ENCODE data around the gene DNAJC30.
"Not testable (repeated sequence)": the region's sequence is repeated elsewhere in the genome, so short reads cannot be mapped to it uniquely, and the experiment has no call there.

The DNAJC30 gene

DNA sequence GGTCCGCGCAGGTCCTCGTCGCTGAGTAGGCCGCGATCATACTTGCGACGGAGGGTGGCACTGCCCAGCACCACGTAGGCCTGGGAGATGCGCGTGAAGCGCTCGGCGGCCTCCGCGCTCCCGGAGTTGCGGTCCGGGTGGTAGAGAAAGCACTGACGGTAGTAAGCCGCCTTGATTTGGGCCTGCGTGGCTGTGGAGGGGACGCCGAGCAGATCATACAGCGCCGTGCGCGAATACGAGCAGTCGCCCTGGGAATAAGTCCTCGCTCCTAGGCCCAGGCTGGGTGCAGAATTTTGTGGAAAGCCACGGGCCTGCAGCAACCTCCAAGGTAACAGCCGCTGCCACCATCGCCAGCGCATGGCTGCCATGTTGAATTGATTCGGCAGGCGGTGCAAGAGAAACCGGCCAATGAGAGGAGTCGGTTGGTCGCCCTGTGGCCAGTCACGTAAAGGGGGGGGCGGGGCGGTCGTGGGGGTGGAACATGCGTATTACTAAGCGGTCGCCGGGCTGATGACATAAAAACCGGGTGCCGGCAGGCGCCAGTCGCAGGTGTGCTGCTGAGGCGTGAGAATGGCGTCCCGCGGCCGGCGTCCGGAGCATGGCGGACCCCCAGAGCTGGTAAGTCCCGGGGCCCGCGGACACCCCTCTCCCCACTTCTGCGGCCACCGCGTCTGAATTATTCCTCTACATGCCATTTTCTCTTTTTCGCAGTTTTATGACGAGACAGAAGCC, at the start of gene DNAJC30, which contains the start of gene BUD23:
DNAJC30 (minus strand) TSS at position 398 of the 732 bp plus-strand sequence; CDS start at position 368, 30 bp downstream.
BUD23 (plus strand) TSS at position 542 of the 732 bp plus-strand sequence; CDS start at position 571, 29 bp downstream.
- peak; percentile 67 for DNase-seq

DNA sequence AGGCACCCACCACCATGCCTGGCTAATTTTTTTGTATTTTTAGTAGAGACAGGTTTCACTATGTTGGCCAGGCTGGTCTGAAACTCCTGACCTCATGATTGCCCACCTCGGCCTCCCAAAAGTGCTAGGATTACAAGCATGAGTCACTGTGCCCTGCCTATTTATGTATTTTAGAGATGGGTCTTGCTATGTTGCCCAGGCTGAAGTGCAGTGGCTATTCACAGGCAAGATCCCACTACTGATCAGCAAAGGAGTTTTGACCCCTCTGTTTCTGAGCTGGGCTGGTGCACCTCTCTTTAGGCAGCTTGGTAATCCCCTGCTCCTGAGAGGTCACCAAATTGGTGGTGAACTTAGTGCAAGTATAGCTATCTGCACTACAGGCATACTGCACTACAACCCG, 49.1 kb upstream of the DNAJC30 start:
- DNase-seq, result no peak

GRCh38 chr7:73730485-73730884, 47.2 kb upstream of the DNAJC30 start:
- no peak for DNase-seq

- DNase-seq, result no peak
Observed at GRCh38 chr7:73728551-73728950, 45.3 kb upstream of the DNAJC30 start.

DNA sequence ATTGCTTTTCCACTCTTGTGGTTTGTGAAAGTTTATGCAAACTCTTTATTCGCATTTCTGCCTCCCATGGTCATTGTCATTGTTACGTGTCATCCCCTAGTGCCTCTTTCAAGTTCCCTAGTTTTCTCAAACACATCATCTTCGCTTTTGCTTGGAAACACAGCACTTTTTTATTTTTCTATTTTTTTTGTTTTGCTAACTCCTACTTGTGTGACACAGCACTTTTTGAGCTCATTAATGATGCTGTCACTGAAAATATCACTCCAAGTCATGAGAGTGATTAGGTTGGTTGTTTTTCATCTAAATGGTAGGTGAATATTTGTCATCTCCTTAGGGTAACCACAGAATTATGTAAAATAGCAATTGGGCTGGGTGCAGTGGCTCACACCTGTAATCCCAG, 44.7 kb upstream of the DNAJC30 start:
- DNase-seq, result no peak

GRCh38 chr7:73726083-73726466, 42.8 kb upstream of the DNAJC30 start:
- no peak for DNase-seq

GRCh38 chr7:73723813-73724212, 40.6 kb upstream of the DNAJC30 start:
- DNase-seq, result no peak

- no peak for DNase-seq
Observed at GRCh38 chr7:73722785-73723184, 39.5 kb upstream of the DNAJC30 start.

DNA sequence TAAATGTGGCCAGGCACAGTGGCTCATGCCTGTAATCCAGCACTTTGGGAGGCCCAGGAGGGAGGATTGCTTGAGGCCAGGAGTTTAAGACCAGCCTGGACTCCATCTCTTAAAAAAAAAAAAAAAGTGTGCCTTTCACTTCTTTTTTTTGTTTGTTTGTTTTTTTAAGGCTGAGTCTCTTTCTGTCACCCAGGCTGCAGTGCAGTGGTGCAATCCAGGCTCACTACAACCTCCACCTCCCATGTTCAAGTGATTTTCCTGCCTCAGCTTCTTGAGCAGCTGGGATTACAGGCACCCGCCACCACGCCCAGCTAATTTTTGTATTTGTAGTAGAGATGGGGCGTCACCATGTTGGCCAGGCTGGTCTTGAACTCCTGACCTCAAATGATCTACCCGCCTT, 38.9 kb upstream of the DNAJC30 start:
- DNase-seq, result not testable (repeated sequence)

GRCh38 chr7:73721377-73721817, 38.1 kb upstream of the DNAJC30 start:
- DNase-seq, result peak; percentile 76

- DNase-seq, result not testable (repeated sequence)
Observed at GRCh38 chr7:73720443-73720842, 37.2 kb upstream of the DNAJC30 start.

DNA sequence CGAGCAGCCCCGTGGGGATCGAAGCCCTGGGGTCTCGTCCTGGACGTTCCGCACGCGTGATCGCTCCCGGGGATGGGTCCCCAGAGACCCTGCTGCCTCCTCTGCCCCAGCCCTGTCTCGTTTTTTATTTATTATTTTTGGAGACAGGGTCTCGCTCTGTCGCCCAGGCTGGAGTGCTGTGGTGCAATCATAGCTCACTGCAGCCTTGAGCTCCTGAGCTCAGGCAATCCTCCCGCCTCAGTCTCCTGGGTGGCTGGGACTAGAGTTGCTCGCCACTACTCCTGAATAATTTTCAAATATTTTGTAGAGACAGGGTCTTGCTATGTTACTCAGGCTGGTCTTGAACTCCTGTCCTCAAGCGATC, 36.5 kb upstream of the DNAJC30 start:
- no peak for DNase-seq

DNA sequence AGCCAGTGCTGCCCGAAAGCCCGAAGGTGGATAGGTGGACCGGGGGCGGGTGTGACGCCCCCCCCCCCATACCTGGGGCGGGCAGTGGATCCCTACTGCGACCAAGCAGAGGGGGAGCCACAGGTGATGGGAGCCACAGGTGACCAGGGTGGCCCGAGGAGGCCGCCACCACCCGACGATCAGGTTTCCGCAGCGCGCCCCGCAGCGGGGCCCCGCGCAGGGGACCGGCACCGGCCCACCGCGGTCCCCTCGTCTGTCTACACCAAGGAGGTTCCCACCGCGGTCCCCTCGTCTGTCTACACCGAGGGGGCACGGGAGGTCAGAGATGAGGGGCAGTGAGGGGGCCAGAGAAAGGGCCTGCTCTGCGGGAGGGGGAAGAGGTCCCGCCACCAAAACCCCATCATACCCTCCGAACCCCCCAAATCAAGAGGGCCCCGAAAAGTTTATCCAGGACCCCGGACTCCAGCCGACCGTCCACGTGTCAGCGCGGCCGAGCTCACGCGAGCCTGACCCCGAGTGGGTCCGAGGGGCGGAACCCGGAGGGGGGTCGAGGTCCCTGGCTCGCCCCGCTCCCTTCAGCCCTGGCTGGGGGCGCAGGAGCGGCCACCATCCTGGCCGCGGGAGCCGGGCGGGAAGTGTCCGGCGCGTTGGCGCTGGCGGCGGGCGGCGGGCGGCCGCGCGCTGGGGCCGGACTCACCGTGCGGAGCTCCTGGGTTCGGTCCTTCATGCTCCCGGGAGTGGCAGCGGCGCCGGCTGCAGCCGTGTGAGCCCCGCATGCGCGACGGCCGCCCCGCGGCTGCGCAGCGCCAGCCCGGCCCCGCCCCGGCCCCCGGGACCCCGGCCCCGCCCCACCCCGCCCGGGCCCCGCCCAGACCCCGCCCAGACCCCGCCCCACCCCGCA, 35.9 kb upstream of the DNAJC30 start, which contains the start of gene STX1A:
STX1A (minus strand) TSS at position 765 of the 901 bp plus-strand sequence; CDS start at position 727, 38 bp downstream.
- DNase-seq, result no peak

- no peak for DNase-seq
Observed at GRCh38 chr7:73718438-73718881, 35.2 kb upstream of the DNAJC30 start.

DNA sequence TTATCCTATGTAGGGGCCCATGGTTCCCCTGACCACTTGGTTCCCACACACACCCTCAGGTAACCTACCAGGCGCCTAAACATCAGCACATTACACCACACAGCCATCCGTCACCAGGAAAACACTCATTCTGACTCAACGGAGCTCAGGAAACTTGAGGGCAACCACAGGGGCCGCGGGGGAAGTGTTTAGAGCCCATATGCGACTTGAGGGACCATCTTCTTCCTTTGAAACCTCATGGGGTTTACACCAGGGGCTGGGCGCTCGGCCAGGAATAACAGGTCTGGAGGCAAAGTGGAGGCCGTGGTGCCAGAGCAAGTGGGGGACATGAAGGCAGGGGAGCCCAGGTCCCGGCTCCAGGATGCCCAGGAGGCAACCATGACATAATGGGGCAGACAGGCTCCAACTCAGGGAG, 34.7 kb upstream of the DNAJC30 start:
- DNase-seq, result no peak

GRCh38 chr7:73717025-73717807, 34.0 kb upstream of the DNAJC30 start:
- DNase-seq, result no peak

GRCh38 chr7:73716318-73716890, 33.2 kb upstream of the DNAJC30 start:
- no peak for DNase-seq

GRCh38 chr7:73715648-73716317, 32.5 kb upstream of the DNAJC30 start:
- peak; percentile 74 for DNase-seq

DNA sequence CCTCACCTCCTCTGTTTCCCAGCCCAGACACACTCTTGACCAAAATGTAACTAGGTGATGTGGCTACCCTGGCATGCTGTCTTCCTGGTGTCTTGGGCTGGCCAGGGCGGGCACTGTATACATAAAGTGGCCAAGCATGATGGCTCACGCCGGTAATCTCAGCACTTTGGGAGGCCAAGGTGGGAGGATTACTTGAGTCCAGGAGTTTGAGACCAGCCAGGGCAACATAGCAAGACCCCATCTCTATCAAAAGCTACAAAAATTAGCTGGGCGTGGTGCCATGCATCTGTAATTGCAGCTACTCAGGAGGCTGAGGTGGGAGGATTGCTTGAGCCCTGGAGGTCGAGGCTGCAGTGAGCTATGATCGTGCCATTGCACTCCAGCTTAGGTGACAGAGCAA, 30.1 kb upstream of the DNAJC30 start:
- DNase-seq, result not testable (repeated sequence)

DNA sequence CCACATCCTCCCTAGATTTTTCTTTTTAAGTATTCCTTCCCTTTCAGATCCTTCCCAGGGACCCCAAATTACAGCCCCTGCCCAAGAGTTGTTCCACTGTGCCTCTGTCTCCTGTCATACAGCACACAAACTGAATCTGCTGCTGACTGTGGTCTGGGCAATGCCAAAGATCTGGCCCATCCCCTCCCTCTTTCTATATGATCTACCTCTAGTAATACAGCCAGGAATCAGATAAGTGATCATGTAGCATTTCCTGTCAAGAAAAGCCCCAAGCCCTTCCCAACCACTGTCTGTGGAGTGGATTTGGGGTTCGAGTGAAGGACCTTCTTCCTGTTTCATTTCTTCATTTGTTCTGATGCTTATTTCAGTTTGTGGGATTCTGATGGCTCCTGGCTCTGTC, 29.5 kb upstream of the DNAJC30 start:
- no peak for DNase-seq

DNA sequence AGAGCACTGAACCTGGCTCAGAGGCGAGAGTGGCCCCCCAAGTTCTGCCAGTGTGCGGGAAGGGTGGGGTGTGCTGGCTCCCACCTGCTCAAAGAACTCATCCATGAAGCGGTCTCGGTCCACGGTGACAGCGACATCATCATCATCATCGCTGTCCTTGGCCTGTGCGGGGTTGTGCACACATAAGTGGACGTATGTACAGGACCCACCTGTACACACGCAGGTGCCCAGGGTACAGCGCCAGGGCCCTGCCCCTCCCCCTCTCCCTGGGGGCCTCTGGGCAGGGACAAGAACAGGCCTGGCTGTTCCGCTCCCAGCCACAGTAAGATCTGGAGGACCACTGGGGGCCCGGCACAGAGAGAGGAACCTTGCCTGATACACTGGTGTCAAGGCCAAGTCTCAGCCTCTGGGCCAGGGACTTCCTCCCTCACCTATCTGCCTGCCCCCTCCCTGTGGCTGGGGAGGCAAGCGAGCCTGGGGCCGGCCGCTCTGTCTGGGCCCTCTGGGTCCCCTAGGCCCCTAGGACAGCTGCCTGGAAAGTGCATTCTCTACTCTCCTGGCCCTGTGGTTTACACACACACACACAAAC, 25.8 kb upstream of the DNAJC30 start:
- DNase-seq, result no peak
